Measurements from ENCODE around the gene RPS3.

RPS3 gene

DNA sequence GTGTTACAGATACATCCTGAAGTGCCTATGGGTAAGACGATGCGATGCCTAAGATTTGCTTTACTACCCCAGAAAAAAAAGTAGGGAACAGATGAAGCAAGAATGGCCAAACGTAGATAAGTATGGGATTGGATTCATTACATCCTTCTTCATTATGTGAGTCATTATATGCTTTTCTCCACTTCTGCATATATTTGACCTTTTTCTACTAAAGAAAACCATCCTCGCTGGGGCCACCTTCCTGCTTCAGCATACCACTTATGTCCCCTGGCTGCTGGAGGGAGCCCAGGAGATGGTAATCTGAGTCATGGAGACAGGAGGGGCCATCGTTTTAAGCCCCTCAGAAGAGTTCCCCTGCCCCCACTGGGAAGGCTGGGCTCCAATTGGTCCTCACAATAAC, 48.1 kb downstream of the RPS3 start:
- Mint-ChIP-seq H3K27ac (no peak overlapping the region), H3K27me3 (no peaks in the 10 kb centered on the region), H3K9me3 (no peaks in the 10 kb centered on the region), H3K4me3 (no peak overlapping the region), H3K36me3 (peaks cover 5% of the 10 kb centered on the region), H3K4me1 (peaks cover 10% of the 10 kb centered on the region)
- ATAC-seq: no peak

DNA sequence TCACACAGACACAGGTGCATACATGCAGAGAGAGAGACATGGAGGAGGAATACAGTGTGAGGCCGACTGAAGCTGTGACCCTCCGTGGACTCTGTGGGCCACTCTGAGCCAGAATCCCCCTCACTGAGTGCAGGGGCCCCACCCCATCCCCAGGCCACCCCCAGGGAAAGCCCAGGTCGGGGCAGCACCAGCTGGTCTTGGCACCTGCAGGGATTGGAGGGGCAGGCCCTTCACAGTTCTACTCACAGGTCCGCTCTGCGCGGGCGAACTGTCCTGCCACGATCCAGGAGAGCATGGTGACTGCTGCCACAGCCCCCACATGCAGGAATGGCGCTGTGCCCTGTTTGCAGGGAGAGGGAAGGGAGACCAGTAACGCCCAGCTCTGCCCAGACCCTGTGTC, 50.0 kb downstream of the RPS3 start:
- H3K4me3 Mint-ChIP-seq: no peak overlapping the region
- ATAC-seq: peak; percentile 28
- H3K27ac Mint-ChIP-seq: no peak overlapping the region
- no peaks in the 10 kb centered on the region for H3K9me3 Mint-ChIP-seq
- H3K4me1 Mint-ChIP-seq: peaks cover 10% of the 10 kb centered on the region
- no peaks in the 10 kb centered on the region for H3K27me3 Mint-ChIP-seq
- peaks cover 6% of the 10 kb centered on the region for H3K36me3 Mint-ChIP-seq

DNA sequence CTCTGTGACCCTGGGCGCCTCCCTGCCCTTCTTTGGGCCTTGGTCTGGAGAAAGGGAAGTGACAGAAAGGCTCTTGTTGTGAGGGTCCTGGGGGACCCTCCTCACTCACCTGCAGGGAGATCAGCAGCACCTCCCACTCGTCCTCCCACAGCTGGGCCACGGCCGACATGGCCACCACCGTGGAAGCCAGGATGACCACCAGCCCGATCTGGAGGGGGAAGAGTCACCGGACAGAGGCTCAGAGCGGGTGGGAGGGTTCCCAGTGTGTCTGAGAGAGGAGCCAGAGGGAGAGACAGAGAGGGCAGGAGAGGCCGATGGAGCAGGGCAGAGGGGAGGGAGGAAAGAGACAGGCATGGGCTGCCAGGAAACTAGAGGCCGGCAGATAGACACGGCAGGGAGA, 50.5 kb downstream of the RPS3 start:
- Mint-ChIP-seq H3K36me3 (peaks cover 6% of the 10 kb centered on the region), H3K27me3 (no peaks in the 10 kb centered on the region), H3K9me3 (no peaks in the 10 kb centered on the region), H3K27ac (no peak overlapping the region), H3K4me1 (peaks cover 10% of the 10 kb centered on the region), H3K4me3 (no peak overlapping the region)
- no peak for ATAC-seq

DNA sequence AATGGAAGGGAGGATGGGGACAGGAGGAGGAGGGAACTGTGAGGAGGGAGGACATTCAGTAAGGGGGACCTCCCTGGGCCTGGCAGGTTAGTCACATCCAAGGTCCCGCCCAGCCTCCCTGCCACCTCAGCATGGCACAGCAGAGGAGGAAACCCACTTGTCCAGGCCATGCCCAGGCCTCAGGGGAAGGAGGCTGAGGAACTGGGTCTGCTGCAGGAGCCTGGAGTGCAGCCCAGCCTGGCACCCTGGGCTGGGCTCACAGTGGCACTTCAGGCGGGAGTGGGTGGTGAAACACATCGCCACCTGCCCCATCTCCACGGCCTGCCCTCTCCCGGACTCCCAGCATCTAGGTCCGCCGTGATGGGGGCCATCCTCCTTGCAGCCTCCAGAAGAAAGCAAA, 50.9 kb downstream of the RPS3 start:
- ATAC-seq: no peak

DNA sequence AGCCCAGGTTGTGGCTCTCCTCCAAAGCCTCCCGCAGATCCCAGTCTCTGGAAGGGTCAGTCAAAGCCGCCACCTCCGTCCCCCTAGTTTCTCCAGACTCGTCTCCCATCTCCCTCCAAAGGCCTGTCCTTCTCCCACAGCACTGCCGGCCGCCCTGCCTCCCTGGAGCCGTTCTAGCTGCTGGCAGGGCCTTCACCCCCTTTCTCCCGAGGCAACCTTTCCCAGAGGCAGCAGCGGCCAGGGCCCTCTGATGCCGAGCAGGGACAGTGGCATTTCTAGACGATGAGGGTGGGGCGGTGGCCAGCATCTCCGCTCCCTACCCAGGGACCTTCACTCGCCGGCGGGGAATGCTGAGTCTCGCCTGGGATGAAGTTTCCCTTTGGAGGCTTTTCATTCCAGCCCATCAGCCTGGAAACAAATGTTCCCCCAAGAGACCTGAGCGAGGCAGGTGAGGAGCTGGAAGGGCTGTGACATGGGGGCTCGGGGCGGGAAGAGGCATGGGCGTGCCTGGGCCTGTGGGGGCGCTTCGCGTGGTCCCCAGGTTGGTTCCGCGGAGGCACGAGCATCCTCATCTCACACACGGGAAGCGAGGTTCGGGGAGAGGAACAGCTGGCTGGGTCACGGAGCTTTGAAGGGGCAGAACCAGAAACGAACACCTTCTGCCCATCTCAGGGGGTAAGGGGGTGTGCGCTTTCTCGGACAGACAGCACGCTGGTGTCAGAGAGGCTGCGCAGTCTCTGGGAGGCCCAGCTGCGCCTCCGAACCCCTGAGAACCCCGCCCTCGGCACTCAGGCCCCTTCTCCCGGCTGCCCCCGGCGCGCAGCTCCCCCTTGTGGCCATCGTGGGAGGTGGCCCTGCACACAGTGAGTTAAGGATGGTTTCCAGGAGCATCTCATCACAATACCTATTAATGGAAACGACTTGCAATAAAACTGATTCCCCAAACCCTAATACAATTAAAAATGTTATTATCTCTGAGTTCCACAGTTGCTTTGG, 51.8 kb downstream of the RPS3 start:
- Mint-ChIP-seq H3K36me3 (peaks cover 6% of the 10 kb centered on the region), H3K27me3 (no peaks in the 10 kb centered on the region), H3K9me3 (no peaks in the 10 kb centered on the region), H3K27ac (no peak overlapping the region), H3K4me3 (no peak overlapping the region), H3K4me1 (no peaks in the 10 kb centered on the region)
- ATAC-seq: no peak

More for the DNA sequence above, 50.9 kb downstream of the RPS3 start:
- peaks cover 6% of the 10 kb centered on the region for H3K36me3 Mint-ChIP-seq
- H3K4me1 Mint-ChIP-seq: peaks cover 7% of the 10 kb centered on the region
- no peak overlapping the region for H3K27ac Mint-ChIP-seq
- no peak overlapping the region for H3K4me3 Mint-ChIP-seq
- H3K9me3 Mint-ChIP-seq: no peaks in the 10 kb centered on the region
- no peaks in the 10 kb centered on the region for H3K27me3 Mint-ChIP-seq

DNA sequence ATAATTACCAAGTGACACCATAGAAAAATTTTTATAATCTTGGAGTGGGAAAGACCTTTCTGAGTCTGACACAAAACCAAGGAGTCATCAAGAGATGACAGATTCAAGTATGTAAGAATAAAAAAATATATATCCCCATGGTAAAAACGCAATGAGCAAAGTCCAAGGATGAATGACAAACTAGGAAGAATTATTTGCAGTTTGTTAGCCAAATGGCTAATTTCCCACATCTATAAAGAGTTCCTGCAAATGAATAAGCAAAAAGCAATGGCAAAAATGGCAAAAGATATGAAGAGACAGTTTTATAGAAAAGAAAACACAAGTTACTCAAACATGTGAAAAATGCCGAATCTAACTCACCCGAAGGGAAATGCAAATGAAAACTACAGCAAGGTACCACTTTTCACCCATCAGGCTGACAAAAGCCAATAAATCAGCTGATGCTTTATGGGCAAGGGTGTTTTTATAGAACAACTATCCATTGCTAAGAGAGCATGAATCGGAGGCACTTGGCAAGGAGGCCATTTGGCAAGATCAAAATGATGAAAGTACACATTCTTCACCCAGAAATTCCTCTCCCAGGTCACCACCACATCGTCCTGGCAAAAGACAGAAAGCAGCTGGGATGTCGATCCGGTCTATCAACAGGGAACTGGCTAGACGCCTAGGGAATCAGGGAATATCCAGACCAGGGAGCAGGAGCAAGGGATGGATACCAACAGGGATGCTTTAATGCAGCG, 54.8 kb downstream of the RPS3 start:
- no peak for ATAC-seq
- no peaks in the 10 kb centered on the region for H3K4me1 Mint-ChIP-seq
- peaks cover 6% of the 10 kb centered on the region for H3K36me3 Mint-ChIP-seq
- no peaks in the 10 kb centered on the region for H3K27me3 Mint-ChIP-seq
- H3K9me3 Mint-ChIP-seq: no peaks in the 10 kb centered on the region
- H3K4me3 Mint-ChIP-seq: no peak overlapping the region
- H3K27ac Mint-ChIP-seq: no peak overlapping the region

DNA sequence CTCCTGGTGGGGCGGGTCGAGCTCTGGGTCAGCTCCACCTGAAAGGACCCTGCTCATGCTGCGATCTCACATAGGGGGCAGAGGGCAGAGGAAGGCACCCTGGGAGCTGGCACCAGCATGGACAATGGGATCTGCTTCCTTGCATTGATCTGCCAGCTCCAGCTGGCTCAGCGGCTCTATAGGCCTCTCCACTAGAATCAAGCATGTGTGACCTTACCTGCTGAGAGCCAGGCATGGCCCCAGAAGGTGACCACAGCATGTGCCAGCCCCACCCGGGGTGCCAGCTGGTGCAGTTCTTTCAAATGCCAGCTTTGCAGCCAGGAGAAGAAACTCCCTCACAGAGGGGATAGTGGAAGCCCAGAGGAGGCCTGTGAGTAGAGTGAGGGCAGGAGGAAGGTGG, 55.7 kb downstream of the RPS3 start:
- Mint-ChIP-seq H3K9me3 (no peaks in the 10 kb centered on the region), H3K36me3 (peaks cover 8% of the 10 kb centered on the region), H3K27ac (no peak overlapping the region), H3K4me1 (no peaks in the 10 kb centered on the region), H3K4me3 (no peak overlapping the region), H3K27me3 (no peaks in the 10 kb centered on the region)
- ATAC-seq: no peak

All from stimulated activated memory B cell treated with anti-CD40 and anti-IgM and Interleukin-4, amounts not matched to agents 10 μg/mL and 1 μg/mL and 100 μg/mL, for 72 hours (primary cell).